ENCODE data around the gene DRC3.

DNA sequence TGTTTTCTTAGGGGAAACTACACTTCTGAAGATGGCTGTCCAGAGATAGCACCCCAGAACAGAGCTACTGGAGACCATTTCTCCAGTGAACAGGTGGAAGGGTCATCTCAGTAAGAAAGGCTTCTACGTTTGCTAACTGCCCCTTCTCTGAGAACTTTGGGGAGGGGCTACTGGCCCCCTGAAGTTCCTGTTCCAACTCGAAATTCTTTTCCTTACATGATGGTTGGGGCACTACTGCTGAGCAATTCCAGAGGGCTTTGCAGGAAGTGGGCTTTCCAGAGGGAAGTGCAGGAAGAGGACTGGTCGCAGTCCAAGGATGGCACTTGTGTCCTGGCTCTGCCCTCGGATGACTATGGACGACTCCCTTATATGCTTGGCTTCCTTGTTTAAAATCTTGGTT lies 31.6 kb upstream of the DRC3 start:
- TF ChIP-seq, protein P1, sequence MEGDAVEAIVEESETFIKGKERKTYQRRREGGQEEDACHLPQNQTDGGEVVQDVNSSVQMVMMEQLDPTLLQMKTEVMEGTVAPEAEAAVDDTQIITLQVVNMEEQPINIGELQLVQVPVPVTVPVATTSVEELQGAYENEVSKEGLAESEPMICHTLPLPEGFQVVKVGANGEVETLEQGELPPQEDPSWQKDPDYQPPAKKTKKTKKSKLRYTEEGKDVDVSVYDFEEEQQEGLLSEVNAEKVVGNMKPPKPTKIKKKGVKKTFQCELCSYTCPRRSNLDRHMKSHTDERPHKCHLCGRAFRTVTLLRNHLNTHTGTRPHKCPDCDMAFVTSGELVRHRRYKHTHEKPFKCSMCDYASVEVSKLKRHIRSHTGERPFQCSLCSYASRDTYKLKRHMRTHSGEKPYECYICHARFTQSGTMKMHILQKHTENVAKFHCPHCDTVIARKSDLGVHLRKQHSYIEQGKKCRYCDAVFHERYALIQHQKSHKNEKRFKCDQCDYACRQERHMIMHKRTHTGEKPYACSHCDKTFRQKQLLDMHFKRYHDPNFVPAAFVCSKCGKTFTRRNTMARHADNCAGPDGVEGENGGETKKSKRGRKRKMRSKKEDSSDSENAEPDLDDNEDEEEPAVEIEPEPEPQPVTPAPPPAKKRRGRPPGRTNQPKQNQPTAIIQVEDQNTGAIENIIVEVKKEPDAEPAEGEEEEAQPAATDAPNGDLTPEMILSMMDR (IDR thresholded peaks at IDR 0.05), result no peak
- no peak for TF ChIP-seq EP300 (IDR thresholded peaks at IDR 0.05)
- no peak for TF ChIP-seq POLR2A (IDR thresholded peaks at IDR 0.05)
